Jurkat, Clone E6-1 (cell line): ENCODE measurements around the gene AGAP1.

ENCODE experiments used
- DNase-seq: peaks from one replicate; pipeline ENCODE4 v3.0.0-alpha.2; 2011; ENCODE audit warnings: low read depth, low spot score
- H3K4me3 ChIP-seq: 2 replicates; pipeline ENCODE4 v1.5.1; 2011; ENCODE audit warnings: mild to moderate bottlenecking, low read length, control low read depth, moderate library complexity

Gene AGAP1

DNA sequence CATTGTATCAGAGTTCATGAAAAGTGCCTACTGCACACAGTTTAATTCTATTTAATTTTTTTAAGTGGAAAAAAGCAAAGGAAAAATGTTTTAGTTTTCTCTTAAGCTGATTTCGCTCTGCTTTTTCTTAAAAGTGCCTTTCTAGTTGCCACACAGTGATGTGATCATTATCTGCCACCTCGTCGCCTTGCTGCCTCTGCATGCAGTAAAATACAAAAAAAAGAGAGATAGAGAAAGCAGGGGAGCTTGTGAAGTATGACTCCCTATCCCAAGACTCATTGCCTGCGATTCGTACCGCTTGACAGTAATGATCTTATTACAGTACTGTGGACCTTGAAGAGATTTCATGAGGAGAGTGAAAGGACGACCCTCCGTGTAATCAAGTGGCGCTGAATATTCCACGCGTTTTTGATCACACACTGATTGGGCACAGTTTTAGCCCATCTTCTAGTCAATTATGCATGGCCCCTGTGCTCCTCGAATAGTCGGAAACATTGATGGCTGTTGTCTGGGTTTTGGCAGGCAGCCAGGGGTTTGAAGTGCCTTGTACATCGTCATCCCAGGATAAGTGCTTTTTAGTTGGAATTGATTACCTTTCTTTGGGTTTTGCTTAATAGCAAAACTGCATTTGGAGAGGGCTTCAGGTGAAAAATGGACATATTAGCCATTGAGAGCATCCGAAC lies 486.1 kb downstream of the AGAP1 start:
- H3K4me3 ChIP-seq, result no peak overlapping the region
- no peak for DNase-seq

DNA sequence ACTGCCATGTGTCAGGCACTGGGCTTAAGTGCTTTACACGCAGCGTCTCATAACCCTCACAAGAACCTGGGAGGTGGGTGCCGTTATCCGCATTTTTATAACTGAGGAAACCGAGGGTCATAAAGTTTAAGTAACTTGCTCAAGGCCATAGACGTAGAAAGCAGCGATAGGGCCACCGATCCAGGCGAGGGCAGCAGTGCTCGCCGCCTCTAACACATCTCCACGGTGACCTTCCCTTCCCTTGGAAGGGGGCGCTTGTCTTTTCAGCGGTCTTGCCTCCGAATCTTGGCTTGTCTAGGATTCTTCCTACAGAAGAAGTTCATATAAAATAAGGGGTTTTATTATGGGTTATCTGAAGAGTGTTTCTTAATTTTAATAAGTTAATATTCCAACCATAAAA lies 487.8 kb downstream of the AGAP1 start:
- no peak for DNase-seq
- no peak overlapping the region for H3K4me3 ChIP-seq

DNA sequence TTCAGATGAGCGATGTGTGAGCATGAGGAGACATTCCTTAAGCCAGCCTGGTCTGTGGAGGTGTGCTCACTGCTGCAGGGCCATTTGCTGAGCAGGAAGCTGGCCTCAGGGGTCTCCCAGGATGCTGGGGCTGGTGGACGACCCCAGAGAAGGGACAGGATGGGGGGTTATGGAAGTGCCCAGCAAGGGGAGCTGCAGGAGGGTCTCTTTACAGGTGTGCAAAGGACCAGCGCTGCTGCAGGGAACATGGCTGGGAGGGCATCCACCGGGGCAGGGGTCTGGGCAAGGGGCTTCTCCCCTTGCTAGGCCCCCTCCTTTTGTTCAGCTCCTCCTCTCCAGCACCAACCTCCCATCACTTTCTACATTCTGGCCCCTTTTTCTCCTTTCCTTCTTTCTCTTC lies 489.2 kb downstream of the AGAP1 start:
- DNase-seq, result no peak
- H3K4me3 ChIP-seq, result no peak overlapping the region

DNA sequence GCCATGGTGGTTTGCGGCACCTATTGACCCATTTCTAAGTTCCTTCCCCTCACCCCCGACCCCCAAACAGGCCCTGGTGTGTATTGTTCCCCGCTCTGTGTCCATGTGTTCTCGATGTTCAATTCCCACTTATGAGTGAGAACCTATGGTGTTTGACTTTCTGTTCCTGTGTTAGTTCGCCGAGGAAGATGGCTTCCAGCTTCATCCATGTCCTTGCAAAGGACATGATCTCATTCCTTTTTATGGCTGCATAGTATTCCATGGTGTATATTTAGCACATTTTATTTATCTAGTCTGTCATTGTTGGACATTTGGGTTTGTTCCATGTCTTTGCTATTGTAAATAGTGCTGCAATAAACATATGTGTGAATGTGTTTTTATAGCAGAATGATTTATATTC lies 490.7 kb downstream of the AGAP1 start:
- DNase-seq, result no peak
- no peak overlapping the region for H3K4me3 ChIP-seq

DNA sequence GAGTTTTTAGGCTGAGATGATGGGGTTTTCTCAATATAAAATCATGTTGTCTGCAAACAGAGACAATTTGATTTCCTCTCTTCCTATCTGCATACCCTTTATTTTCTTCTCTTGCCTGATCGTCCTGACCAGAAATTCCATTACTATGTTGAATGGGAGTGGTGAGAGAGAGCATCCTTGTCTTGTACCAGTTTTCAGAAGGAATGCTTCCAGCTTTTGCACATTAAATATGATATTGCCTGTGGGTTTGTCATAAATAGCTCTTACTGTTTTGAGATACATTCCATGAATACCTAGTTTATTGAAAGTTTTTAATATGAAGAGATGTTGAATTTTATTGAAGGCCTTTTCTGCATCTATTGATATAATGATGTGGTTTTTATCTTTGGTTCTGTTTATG lies 492.5 kb downstream of the AGAP1 start:
- DNase-seq, result no peak
- H3K4me3 ChIP-seq, result no peak overlapping the region

DNA sequence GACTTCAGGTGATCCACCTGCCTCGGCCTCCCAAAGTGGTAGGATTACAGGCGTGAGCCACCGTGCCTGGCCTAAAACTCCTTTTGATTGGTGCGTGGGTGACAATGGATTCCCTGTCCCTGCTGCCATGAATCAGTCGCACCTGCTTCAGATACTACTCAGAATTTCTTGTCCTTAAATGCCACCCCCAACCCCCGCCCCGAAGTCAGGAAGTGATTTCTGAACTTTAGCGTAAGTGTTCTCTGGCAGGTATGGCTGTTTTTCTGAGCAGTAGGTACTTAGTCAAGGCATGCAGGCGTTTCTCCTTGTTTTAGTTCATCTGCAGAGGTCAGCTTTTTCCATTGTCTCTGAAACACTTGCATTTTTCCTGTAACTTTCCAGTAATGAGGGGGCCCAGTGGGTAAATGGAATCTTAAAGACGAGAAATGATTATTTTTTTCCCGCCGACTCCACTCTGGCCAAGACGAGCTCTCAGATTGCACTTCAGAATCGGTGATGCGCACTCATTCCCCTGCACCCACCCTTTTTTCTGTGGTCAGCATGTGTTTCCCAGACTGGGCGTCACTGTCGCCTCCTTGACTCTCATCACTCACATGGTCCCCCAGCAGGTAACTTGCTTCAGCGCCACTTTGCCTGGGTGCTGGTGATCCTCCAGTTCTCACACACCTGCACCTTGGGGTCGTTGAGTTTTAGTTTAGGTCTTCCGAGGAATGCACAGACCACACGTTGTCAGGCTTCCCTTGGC lies 494.6 kb downstream of the AGAP1 start:
- no peak for DNase-seq
- H3K4me3 ChIP-seq, result no peak overlapping the region

DNA sequence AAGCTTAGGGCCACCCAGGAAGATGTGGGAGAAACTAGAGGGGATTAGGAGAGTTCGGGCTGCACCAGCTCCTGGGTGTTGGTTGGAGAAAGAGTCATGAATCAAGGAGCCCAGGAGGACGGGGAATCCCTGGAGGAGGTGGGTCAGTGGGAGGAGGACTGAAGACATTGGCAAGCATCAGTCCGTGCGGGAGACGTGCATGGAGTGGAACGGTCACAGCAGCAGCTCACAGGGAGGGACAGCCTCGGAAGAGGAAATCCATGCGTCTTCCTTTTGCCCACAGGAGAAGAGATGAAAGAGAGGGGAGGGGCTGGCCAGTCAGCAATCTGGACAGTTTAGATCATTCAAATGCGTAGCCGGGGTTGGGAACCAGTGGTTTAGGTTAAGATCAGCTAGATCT lies 495.7 kb downstream of the AGAP1 start:
- no peak overlapping the region for H3K4me3 ChIP-seq

DNA sequence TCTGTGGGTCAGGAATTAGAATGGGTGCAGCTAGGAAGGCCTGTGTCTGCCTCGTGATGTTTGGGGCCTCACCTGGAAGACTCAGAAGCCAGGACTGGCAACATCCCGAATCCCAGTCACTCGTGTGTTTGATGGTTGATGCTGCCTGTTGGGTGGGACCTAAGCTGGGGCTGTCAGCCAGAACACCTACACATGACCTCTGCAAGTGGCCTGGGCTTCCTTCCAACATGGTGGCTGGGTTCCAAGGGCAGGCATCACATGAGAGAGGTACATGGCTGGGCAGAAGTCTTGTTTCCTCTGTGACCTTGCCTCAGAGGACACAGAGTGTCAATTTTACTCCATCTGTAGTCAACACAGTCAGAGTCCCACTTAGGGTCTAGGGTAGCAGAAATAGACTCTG lies 496.5 kb downstream of the AGAP1 start:
- no peak overlapping the region for H3K4me3 ChIP-seq
- DNase-seq, result no peak

More for the DNA sequence above, 495.7 kb downstream of the AGAP1 start:
- DNase-seq, result no peak

DNA sequence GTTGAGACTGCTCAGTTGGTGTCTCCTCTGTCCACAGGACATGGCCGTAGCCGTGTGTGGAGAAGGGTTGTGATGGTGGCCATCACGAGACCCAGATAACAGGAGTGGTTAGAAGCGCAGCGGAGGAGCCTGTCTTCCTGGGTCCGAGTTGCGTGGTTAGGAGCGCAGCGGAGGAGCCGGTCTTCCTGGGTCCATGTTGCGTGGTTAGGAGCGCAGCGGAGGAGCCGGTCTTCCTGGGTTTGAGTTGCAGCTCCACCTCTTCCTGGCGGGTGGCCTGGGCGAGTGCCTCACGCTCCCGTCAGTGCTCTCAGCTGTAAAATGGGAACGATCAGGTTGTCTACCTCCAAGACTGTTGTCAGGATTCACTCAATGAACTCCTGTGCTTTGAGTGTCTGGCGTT lies 498.2 kb downstream of the AGAP1 start:
- DNase-seq, result no peak
- no peak overlapping the region for H3K4me3 ChIP-seq

DNA sequence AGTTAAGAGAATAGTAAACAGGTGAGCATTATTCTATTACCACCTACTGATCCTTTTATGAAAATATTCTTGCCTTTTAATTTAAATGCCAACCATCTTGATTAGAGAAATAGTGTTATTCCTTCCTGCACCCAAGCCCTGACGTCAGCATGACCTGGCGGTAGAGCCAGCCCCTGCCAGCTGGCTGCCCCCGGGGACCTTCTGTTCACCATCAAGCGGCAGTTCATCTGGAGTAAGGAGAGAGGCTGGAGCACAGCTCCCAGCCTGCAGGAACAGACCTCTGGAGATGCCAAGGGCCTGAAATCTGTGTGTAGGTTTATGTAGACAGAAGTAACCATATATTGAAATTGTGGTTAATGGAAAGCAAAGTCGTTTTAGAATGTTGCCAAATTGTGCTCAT lies 502.6 kb downstream of the AGAP1 start:
- no peak for DNase-seq
- no peak overlapping the region for H3K4me3 ChIP-seq

DNA sequence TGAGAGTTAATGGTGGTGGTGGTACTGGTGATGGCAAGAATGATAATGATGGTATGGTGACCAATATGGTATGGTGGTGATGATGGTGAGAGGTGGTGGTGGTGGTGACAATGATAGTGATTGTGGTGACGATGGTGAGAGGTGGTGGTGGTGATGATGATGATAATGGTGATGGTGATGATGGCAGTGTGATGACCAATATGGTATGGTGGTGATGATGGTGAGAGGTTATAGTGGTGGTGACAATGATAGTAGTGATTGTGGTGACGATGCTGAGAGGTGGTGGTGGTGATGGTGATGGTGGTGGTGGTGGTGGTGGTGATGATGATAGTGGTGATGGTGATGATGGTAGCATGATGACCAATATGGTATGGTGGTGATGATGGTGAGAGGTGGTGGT lies 505.2 kb downstream of the AGAP1 start:
- H3K4me3 ChIP-seq, result no peak overlapping the region
- no peak for DNase-seq

DNA sequence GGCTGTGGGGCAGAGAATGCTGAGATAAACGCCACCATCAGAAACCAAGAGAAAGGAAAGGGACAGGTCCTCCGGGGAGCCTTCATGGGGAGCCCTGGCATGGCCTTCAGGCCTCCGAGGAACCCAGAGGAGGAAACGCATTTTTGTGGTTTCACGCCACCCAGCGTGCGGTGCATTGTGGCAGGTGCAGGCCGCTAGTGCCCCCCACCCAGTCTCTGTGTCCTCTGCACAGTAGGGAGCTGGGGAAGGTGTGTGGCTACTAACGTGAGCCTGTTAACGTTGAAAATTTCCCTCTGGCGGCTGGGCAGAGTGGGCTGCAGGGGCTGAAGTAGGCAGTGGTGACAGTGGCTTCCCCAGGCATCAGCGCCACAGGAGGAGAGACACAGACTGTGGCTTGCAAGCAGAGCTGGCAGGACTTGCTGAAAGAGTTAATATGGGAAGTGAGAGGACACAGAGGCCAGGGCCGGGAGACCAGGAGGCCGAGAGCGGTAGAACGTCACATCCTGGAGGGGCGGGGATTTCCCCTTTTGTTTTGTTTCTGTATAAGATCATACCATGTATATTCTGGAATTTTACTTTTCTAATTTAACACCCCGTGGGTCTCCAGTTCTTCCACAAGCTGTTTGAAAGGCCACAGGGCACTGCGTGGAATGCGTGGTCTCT lies 507.5 kb downstream of the AGAP1 start:
- H3K4me3 ChIP-seq, result no peak overlapping the region
- DNase-seq, result no peak

DNA sequence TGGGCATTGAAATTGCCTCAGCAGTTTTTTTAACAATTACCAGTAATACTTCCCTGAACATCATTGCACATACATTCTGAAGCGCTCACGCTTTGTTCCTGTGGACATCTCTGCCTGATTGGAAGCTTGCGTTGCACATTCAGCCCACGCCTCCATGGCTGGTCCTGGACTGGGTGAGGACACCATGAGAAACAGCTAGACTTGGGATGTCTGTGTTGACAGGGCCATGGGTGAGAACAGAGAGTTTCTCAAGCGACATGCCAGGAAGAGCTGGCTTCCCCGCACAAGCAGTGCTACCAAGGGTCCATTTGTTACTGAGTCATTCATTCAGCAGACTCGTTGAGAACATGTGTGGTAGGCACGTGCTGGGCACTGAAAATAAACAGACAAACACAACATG lies 508.0 kb downstream of the AGAP1 start:
- DNase-seq, result no peak
- H3K4me3 ChIP-seq, result no peak overlapping the region

DNA sequence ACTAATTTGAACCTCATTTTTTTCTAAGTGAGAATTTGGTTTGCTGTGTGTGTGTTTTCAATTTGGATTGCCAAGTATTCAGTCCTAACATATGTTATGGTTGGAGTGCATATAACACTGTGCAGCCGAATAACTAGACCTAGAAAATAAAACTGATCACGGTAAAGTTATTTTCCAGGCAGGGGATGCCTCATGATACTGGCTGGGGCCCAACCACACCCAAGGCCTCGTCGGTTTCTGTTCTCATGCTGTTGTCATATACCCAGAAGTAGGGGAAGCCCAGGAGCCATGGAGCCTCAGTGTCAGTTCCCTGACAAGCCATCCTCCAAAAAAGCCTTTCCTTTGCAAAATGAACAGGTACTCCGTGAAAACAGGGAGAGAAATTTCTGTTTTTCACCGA lies 514.2 kb downstream of the AGAP1 start:
- no peak for DNase-seq
- no peak overlapping the region for H3K4me3 ChIP-seq

DNA sequence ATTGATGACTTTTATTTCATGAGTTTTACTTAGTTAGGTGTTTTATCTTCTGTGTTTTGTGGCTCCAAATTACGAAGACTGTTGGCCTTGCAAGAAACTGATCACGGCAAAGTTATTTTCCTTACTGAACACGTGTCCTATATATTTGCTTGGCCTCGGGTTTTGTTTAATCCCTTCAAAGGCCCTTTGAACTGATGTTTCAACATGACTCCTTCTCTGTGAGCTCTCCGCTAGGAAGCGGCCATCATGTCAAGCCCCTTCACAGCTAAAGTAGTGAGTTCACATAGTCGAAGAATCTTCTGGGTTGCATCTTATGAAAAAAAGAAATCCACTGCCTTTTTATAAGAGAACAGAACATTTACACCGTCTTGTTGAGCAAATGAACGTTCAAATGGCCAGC lies 515.0 kb downstream of the AGAP1 start:
- H3K4me3 ChIP-seq, result no peak overlapping the region
- no peak for DNase-seq

DNA sequence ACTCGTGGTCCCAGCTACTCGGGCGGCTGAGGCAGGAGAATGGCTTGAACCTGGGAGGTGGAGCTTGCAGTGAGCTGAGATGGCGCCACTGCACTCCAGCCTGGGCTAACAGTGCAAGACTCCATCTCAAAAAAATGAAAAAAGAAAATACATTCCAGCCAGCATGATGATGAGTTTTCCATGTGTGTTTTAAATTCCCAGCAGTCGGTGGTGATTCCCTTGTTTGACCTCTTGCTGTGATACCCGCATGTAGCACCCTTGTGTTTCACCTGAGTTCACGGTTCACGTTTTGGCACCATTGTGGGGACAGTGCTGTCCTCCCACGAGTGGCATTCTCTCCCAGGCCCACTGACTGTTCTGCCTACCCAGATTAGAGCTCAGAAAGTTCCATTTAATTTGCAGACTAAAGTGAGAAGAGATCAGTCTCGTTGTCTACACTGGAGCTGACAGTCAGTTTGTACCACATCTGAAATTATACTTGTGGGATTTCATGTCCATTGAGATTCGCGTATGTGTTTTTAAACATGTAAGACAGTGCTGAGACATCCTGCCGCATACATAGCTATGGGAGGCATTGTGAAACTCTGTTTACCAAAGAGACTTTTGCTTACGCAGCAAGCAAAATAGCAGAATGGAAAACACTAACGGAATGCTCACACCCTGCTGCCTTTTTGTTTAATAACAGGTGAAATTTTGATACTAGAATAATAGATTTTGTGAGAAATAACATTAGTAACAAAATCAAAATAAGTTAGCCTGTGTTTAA lies 517.3 kb downstream of the AGAP1 start:
- no peak overlapping the region for H3K4me3 ChIP-seq

DNA sequence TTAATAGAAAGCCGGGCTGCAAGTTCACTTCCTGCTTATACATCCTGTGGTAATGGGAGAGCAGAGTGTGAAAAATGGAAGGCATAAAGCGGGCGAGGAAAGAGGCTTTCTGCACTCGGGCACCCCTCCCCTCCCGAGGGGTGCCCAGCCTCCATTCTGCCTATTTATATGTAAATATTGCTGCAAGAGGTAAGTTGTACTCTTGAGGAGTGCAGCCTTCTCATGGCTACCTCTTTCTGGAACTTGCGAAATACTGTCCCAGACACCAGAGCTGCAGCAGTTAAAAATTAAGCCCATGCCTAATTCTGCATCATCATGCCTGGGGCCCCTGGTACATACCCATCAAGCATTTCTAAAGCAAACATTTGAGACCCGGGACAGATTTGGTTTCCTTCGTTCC lies 518.3 kb downstream of the AGAP1 start:
- no peak overlapping the region for H3K4me3 ChIP-seq
- no peak for DNase-seq

More for the DNA sequence above, 517.3 kb downstream of the AGAP1 start:
- DNase-seq, result no peak

DNA sequence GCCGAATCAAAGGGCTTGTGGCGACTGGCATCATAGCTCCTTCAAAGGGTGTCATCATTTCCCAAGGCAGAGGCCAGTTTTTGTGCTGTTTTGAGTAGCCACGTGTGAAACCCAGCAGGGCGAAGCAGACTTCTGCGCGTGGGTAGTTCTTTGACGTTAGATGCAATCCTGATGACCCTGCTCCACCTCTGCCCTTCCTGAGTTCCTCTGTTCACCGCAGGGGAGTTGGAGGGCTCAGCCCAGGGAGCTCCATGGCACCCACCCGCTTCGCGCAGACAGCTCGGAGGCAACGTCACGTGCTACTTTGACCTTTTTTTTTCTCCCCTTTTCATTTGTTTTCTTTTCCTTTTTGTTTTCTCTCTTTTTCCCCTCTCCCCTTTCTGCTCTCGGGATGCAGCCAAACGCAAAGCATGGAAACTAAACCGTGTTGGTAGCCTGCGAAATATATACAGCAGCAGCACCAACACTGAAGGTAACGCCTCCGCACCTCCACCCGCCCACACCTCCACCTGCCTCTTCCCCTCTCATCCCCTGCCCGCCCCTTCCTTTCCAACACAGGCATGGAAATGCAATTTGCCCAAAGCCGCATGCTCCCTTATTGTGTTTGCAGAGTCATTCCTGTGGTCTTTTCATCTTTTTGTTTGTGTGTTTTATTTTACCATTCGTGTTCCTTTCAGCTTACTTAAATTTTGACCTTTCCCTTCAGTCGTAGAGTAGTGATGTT lies 520.7 kb downstream of the AGAP1 start:
- DNase-seq, result no peak
- no peak overlapping the region for H3K4me3 ChIP-seq

DNA sequence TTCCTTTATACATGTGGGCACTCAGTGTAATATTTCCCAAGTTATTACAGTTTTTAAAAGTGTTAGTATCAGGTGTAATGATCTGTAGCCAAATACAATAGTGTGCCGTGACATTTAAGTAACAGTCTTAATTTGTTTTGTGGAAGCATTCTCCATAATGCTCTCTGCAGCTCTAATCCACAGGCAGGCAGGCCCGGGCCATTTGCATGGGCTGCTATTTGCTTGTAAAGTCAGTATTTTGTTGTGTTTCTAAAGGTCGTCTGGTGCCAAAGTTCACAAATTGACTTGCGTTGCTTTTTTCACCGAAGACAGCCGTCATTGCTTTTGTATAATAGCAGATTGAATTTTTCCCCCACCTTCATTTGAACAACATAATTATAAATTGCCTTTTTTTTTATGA lies 521.3 kb downstream of the AGAP1 start:
- H3K4me3 ChIP-seq, result no peak overlapping the region
- DNase-seq, result no peak
